Lower leg skin (tissue), 4 donors: Measurements from ENCODE around the gene ZNF202. TPM values are rescaled to one million over a fixed set of nuclear protein-coding genes. Genes with fewer than 3 reads are reported as not detected.

Experiments used
- DNase-seq, 2 donors: peaks; one replicate each; pipeline ENCODE4 v3.0.0-alpha.2; 2019; ENCODE audit warnings: low spot score in 2 of 2
- H3K4me3 ChIP-seq: fragments of 200-600 bp; sonication (generic); 2 replicates; pipeline ENCODE4 v1.5.1; 2017; ENCODE audit warnings: mild to moderate bottlenecking, low read depth; ENCODE audit not compliant: poor library complexity, severe bottlenecking
- POLR2A ChIP-seq, 2 donors: fragments of 450-650 bp; IDR thresholded peaks; one replicate each; pipeline ENCODE4 v1.6.1; 2016 to 2017; ENCODE audit warnings: antibody characterized with exemption in 2 of 2, mild to moderate bottlenecking in 1 of 2, moderate library complexity in 1 of 2
- WGBS, 2 donors: methylation state at CpG; one replicate each; pipeline ENCODE4 v1.1.5; 2018; 5-methylcytosine and 5-hydroxymethylcytosine counted together
- intact Hi-C: fragments of 100-400 bp; cut with DNase I; formaldehyde crosslinking; loops from one replicate; pipeline ENCODE4 v1.15.0; 2023; ENCODE audit warnings: low total_unique reads
- total RNA-seq, 4 donors: library from RNA; depleted of rRNA; stranded (reverse); fragments of >200 nt; gene quantifications; one replicate each; pipeline ENCODE4 v1.1.0, GENCODE V29; 2016
- TF ChIP-seq, protein P1 (sequence below), 3 donors: fragments of 450-650 bp; IDR thresholded peaks; one replicate each; pipeline ENCODE4 v1.5.1; 2016; ENCODE audit warnings: antibody characterized with exemption in 3 of 3, mild to moderate bottlenecking in 3 of 3, moderate library complexity in 2 of 3

Gene ZNF202
- 1 to 10 TPM; 6.9 to 8.5 (median 7.9) TPM for total RNA-seq

DNA sequence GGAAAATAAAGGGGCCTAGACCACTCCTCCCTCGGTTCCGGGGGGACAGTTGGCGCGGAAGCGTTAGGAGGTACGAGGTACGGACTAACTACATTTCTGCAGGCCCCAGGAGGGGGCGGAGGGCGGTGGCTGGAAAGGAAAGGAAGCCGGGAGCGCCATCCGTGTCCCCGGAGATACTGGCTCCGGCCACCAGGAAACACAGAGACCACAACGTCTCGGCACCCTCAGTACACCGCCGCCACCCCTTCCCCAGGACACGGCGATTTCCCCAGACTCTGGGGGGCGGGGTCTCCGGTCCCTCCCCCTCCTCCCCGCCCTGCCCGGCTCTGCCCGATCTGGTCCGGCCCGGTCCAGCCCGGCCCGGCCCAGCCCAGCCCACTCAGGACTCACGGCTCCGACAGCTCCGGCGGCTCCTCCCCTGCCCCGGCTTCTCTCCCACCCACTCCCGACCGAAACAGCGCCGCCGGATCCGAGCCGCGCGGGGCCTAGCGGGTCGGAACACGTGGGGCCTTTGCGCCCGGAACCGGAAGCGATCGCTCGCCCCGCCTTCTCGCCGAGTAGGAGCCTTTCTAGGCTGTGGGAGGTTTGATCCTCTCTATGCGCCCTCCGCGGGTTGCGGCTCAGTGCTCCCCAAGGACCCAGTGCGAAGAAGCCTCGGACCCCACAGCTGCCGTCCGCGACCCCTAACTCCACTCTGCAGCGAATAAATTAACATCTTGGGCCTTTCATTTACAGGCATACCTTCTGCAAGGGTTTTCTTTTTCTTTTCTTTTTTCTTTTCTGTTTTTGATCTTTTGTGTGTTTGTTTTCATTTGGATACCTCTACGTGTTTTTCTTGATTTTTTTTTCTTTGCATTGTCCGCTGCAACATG is at the start of gene ZNF202:
ZNF202 (minus strand) TSS at position 502 of the 872 bp plus-strand sequence. CDS start 10,772 bp downstream, outside the sequence.
- peak; percentile 88 to 98 for DNase-seq
- no peak for TF ChIP-seq POLR2A (IDR thresholded peaks at IDR 0.05)
- TF ChIP-seq, protein P1, sequence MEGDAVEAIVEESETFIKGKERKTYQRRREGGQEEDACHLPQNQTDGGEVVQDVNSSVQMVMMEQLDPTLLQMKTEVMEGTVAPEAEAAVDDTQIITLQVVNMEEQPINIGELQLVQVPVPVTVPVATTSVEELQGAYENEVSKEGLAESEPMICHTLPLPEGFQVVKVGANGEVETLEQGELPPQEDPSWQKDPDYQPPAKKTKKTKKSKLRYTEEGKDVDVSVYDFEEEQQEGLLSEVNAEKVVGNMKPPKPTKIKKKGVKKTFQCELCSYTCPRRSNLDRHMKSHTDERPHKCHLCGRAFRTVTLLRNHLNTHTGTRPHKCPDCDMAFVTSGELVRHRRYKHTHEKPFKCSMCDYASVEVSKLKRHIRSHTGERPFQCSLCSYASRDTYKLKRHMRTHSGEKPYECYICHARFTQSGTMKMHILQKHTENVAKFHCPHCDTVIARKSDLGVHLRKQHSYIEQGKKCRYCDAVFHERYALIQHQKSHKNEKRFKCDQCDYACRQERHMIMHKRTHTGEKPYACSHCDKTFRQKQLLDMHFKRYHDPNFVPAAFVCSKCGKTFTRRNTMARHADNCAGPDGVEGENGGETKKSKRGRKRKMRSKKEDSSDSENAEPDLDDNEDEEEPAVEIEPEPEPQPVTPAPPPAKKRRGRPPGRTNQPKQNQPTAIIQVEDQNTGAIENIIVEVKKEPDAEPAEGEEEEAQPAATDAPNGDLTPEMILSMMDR (IDR thresholded peaks at IDR 0.05) = no peak
- 0 to 1% methylated on average over 37 to 58 of the region's 67 CpGs for WGBS, 2 donors
- intact Hi-C loops = no loop called here
- H3K4me3 ChIP-seq = peak within 1 kb of the TSS; percentile 84

DNA sequence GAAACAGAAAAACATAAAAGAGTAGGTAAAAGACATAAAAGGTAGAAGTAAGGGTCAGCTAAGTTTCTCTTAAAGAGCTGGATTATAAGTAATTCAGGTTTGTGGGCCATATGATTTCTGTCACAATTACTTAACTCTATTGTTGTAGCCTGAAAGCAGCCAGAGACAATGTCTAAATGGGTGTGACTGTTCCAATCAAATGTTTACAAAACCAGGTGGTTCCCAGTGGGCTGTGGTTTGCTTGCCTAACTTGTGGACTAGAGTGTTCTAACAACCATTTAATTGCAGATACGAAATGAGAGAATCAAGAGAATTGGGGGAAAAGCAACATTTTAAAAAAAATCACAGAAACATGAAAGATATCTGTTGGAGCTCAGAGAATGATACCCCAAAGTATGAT is 42.1 kb upstream of the ZNF202 start:
- no peak for DNase-seq
- H3K4me3 ChIP-seq = no peak overlapping the region
- TF ChIP-seq, protein P1 (IDR thresholded peaks at IDR 0.05) = no peak
- no peak for TF ChIP-seq POLR2A (IDR thresholded peaks at IDR 0.05)
- 68 to 76% methylated on average over 1 of the region's 1 CpG for WGBS, 2 donors
- intact Hi-C loops = no loop called here

DNA sequence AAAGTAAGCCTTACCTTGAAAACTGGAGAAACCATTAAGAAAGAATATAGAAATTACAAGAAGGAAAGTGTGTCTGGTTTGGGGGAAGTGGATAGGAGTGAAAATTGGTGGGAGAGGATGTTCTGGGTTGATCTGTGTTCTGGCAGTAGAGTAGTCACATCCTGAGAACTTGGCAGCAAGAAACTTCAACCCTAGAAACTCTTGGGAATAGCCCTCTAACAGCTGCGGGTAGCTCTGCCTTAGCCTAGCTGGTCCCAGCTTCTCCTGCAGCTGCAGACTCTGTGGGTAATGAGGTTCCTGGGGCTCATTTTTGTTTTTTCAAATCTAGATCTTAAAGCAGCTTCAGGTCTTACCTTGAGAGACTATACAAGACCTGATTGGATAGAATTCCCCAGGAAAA is 37.1 kb upstream of the ZNF202 start:
- no peak for TF ChIP-seq POLR2A (IDR thresholded peaks at IDR 0.05)
- TF ChIP-seq, protein P1 (IDR thresholded peaks at IDR 0.05) = no peak
- intact Hi-C loops = no loop called here
- H3K4me3 ChIP-seq = no peak overlapping the region
- WGBS, 2 donors = 88 to 92% methylated on average over 1 of the region's 1 CpG
- no peak for DNase-seq

DNA sequence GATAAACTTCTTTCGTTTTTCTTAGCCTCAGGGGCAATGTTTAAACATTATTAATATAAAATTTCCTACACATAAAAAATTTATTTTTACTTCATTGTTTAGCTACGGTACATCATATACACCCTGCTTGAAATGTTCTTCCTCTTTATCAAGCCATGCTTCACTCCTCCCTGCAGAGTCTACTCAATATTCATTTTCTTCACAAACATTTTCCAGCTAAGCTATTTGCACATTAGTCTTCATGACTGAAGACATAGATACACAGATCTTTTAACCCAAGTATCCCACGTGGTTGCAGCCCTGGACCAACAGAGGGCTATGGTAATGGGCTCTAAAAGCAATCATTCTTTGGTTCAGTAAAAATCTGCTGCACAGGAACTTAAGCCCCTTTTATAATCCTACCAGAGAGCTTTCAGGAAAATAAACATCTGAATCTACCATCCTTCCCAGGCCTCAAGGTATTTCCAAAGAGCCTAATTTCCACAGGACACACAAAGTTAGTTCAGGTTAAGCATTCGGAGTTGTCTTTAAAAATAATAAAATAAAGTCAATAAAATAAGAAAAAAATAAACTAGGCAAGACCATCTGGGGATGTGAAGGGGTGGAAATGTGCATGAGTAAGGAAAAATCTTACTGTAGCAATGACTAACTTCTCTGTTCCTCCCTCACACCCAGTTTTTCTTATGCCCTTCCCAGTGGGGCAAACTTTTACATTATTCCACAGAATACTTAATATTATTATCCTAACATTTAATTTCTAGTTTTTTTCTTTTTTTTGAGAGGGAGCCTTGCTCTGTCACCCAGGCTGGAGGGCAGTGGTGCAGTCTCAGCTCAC is 34.5 kb upstream of the ZNF202 start:
- no peak overlapping the region for H3K4me3 ChIP-seq
- WGBS, 2 donors = 32 to 37% methylated on average over 4 of the region's 4 CpGs
- no peak for TF ChIP-seq POLR2A (IDR thresholded peaks at IDR 0.05)
- TF ChIP-seq, protein P1 (IDR thresholded peaks at IDR 0.05) = no peak
- DNase-seq = no peak
- intact Hi-C loops = no loop called here

DNA sequence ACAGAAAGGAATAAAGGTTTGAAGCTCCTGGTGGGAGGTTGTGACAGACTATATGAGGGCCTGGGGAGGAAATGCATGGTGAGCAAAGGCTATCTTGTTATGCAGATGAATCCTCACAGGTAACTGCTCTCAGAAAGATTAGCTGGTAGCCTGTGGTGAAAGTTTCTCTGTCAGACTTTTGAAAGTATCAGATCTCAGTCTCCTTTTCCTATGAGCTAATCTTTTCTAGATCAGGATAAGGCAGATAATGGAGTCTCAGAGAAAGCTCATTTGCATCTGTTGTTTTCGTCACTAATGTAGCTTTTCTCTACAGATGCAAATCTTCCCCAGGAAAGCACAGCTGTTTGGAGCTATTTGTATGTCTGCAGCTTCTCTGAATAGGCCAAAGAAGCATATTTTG is 33.8 kb upstream of the ZNF202 start:
- DNase-seq = no peak
- TF ChIP-seq, protein P1 (IDR thresholded peaks at IDR 0.05) = no peak
- no peak for TF ChIP-seq POLR2A (IDR thresholded peaks at IDR 0.05)
- intact Hi-C loops = no loop called here
- no peak overlapping the region for H3K4me3 ChIP-seq
- 62 to 63% methylated on average over 1 of the region's 1 CpG for WGBS, 2 donors
